HepG2 (cell line): Measurements from ENCODE around the gene VDR. TPM values are rescaled to one million over a fixed set of nuclear protein-coding genes. Genes with fewer than 3 reads are reported as not detected.

Source experiments
- ATAC-seq: fragments of 200-7000 bp; cut with Tn5 transposase; 3 replicates; pipeline ENCODE4 v1.9.1; 2020; ENCODE audit warnings: mild to moderate bottlenecking, moderate library complexity
- BruUV-seq: library from RNA; stranded (reverse); fragments of 400-500 nt; replicated peaks from 2 replicates; lab custom pipeline; 2021; lab: Mats Ljungman, UMichigan
- CTCF ChIA-PET: fragments of 300-600 bp; formaldehyde crosslinking; extraction: SDS; loops from one replicate; lab custom pipeline; 2021; ENCODE audit warnings: low total read pairs, inconsistent platforms, low intra/inter-chr PET ratio; lab: Yijun Ruan, JAX
- POLR2A ChIA-PET: fragments of 350-600 bp; sonication (Branson Sonifier 250); formaldehyde crosslinking; loops from one replicate; lab custom pipeline; 2020; ENCODE audit warnings: antibody characterized with exemption, inconsistent platforms; lab: Yijun Ruan, JAX
- DNase-seq: peaks from one replicate; pipeline ENCODE4 v3.0.0-alpha.2; 2015; ENCODE audit warnings: low spot score
- FAIRE-seq: peaks from 3 replicates; lab custom pipeline; 2011; peaks lifted over from hg19 to GRCh38; lab: Jason Lieb, UNC
- H2AFZ ChIP-seq: one replicate; pipeline ENCODE4 v1.6.1; 2011; ENCODE audit warnings: low read length, inconsistent platforms
- H3K27ac ChIP-seq: fragments of 300-600 bp; 3 replicates; pipeline ENCODE4 v1.8.0; 2011; ENCODE audit warnings: mixed run types, mild to moderate bottlenecking, mixed read lengths, low read length, inconsistent platforms; ENCODE audit not compliant: insufficient read depth; ENCODE audit errors: extremely low read length
- H3K27me3 ChIP-seq, 2 experiments: fragments of 200-600 bp in 1 of 2; 2 replicates in 1 of 2; 3 replicates in 1 of 2; pipeline versions ENCODE4 v1.6.0 to v1.8.0; 2011; ENCODE audit warnings: low read length in 2 of 2, mild to moderate bottlenecking in 2 of 2, moderate library complexity in 2 of 2, inconsistent platforms in 1 of 2; ENCODE audit not compliant: insufficient read depth in 2 of 2, control insufficient read depth in 1 of 2
- H3K36me3 ChIP-seq, 2 experiments: fragments of 200-600 bp in 1 of 2; replicated peaks in 1 of 2; 2 replicates in 1 of 2; 3 replicates in 1 of 2; pipeline versions ENCODE4 v1.5.1 to v1.8.0; 2011; ENCODE audit warnings: low read length in 2 of 2, inconsistent platforms in 1 of 2; ENCODE audit not compliant: insufficient read depth in 2 of 2, control insufficient read depth in 1 of 2
- H3K4me1 ChIP-seq: 2 replicates; pipeline ENCODE4 v1.5.1; 2012; ENCODE audit warnings: low read length, inconsistent platforms; ENCODE audit not compliant: insufficient read depth
- H3K4me2 ChIP-seq: 2 replicates; pipeline ENCODE4 v1.6.0; 2011; ENCODE audit warnings: low read depth, low read length, inconsistent platforms
- H3K4me3 ChIP-seq, 3 experiments: fragments of 200-600 bp in 1 of 3; sonication (generic), shearing (Covaris generic) in 1 of 3; replicated peaks in 1 of 3; 2 replicates each; pipeline ENCODE4 v1.5.1; 2011 to 2016; ENCODE audit warnings: low read length in 3 of 3, inconsistent platforms in 2 of 3, low read depth in 2 of 3, mild to moderate bottlenecking in 2 of 3, control low read depth in 1 of 3, mixed read lengths in 1 of 3; ENCODE audit not compliant: insufficient read depth in 1 of 3
- H3K79me2 ChIP-seq: one replicate; pipeline ENCODE4 v1.6.1; 2011; ENCODE audit warnings: low read length, inconsistent platforms; ENCODE audit not compliant: insufficient read depth
- H3K9ac ChIP-seq: 2 replicates; pipeline ENCODE4 v1.6.0; 2011; ENCODE audit warnings: mild to moderate bottlenecking, low read depth, low read length, inconsistent platforms; ENCODE audit not compliant: insufficient read depth
- H3K9me3 ChIP-seq: 2 replicates; pipeline ENCODE4 v1.5.1; 2012; ENCODE audit warnings: mild to moderate bottlenecking, low read length
- H4K20me1 ChIP-seq: 2 replicates; pipeline ENCODE4 v1.6.0; 2011; ENCODE audit warnings: inconsistent platforms, mild to moderate bottlenecking, low read length, moderate library complexity; ENCODE audit not compliant: insufficient read depth
- ARID2 ChIP-seq: sonication (generic); formaldehyde crosslinking; IDR thresholded peaks from 2 replicates; pipeline ENCODE4 v1.8.1; 2022; ENCODE audit warnings: mild to moderate bottlenecking, missing genetic modification reagents, borderline replicate concordance
- ATF7 ChIP-seq, 2 experiments: fragments of 450-650 bp in 1 of 2; sonication (generic) in 1 of 2; formaldehyde crosslinking in 1 of 2; IDR thresholded peaks; 2 replicates each; pipeline versions ENCODE4 v1.4.0 to v1.6.1; 2016 to 2020; ENCODE audit warnings: antibody characterized with exemption in 1 of 2, mild to moderate bottlenecking in 1 of 2, missing genetic modification reagents in 1 of 2
- HOXA3 ChIP-seq: sonication (generic); formaldehyde crosslinking; IDR thresholded peaks from 2 replicates; pipeline ENCODE4 v1.5.0; 2020; ENCODE audit warnings: missing genetic modification reagents
- MBD4 ChIP-seq: IDR thresholded peaks from 2 replicates; pipeline ENCODE4 v1.6.1; 2012; ENCODE audit warnings: low read length, inconsistent platforms, borderline replicate concordance
- TCF7L2 ChIP-seq: IDR thresholded peaks from 2 replicates; pipeline ENCODE4 v1.6.1; 2011; ENCODE audit warnings: mild to moderate bottlenecking, low read depth, low read length, moderate library complexity
- ZBTB42 ChIP-seq: sonication (generic); formaldehyde crosslinking; IDR thresholded peaks from 2 replicates; pipeline ENCODE4 v1.5.0; 2020; ENCODE audit warnings: mild to moderate bottlenecking, missing genetic modification reagents
- ZNF547 ChIP-seq: sonication (generic); formaldehyde crosslinking; IDR thresholded peaks from 2 replicates; pipeline ENCODE4 v1.5.1; 2020; ENCODE audit warnings: mild to moderate bottlenecking, missing genetic modification reagents
- WGBS: methylation state at CpG from one replicate; pipeline ENCODE4 v1.1.6; 2017; ENCODE audit warnings: low lambda C conversion rate; 5-methylcytosine and 5-hydroxymethylcytosine counted together
- in situ Hi-C: cut with HindIII; loops from 2 replicates; pipeline ENCODE4 v1.10.0; 2017; ENCODE audit warnings: low pct_unique_long_range_greater_than_20kb; ENCODE audit not compliant: extremely low pct_ligation_motif_present
- intact Hi-C: fragments of 100-400 bp; cut with micrococcal nuclease; formaldehyde crosslinking; loops from one replicate; pipeline ENCODE4 v1.10.0; 2022; ENCODE audit not compliant: unreplicated experiment
- polyA plus RNA-seq, 8 experiments: library from polyadenylated mRNA; depleted of rRNA in 3 of 8; stranded (reverse) in 7 of 8; unstranded in 1 of 8; fragments of >200 nt; fragmentation: Illumina TruSeq in 4 of 8; extraction: Trizol in 4 of 8; gene quantifications; 2 replicates each; pipeline versions ENCODE4 v1.2.1 to v1.2.3, GENCODE V29; 2011 to 2016; ENCODE audit warnings: low read depth in 4 of 8, missing spikeins in 1 of 8, mixed read lengths in 1 of 8; ENCODE audit not compliant: insufficient read depth in 1 of 8
- total RNA-seq, 5 experiments: library from RNA; depleted of rRNA; stranded (reverse); fragments of >200 nt; fragmentation: Illumina TruSeq; extraction: Trizol; gene quantifications; 2 replicates each; pipeline ENCODE4 v1.2.3, GENCODE V29; 2016; ENCODE audit warnings: low read depth in 1 of 5
- TF ChIP-seq, protein P1 (sequence below): sonication (generic); formaldehyde crosslinking; IDR thresholded peaks from 2 replicates; pipeline ENCODE4 v1.4.0; 2020; ENCODE audit warnings: missing genetic modification reagents
- TF ChIP-seq, protein P2 (sequence below): sonication (generic); formaldehyde crosslinking; IDR thresholded peaks from 2 replicates; pipeline ENCODE4 v1.4.0; 2020; ENCODE audit warnings: mild to moderate bottlenecking, missing genetic modification reagents
- TF ChIP-seq, protein P3 (sequence below): sonication (generic); IDR thresholded peaks from 2 replicates; pipeline ENCODE4 v1.6.1; 2016; ENCODE audit warnings: low read depth, borderline replicate concordance
- TF ChIP-seq, protein P4 (sequence below): sonication (generic); formaldehyde crosslinking; IDR thresholded peaks from 2 replicates; pipeline ENCODE4 v1.4.0; 2020; ENCODE audit warnings: mild to moderate bottlenecking, missing genetic modification reagents
- TF ChIP-seq, protein P5 (sequence below): sonication (generic); formaldehyde crosslinking; conservative IDR thresholded peaks from 2 replicates; pipeline ENCODE4 v1.5.0; 2020; ENCODE audit warnings: missing genetic modification reagents
- TF ChIP-seq, protein P6 (sequence below): sonication (generic); formaldehyde crosslinking; IDR thresholded peaks from 2 replicates; pipeline ENCODE4 v1.4.0; 2020; ENCODE audit warnings: missing genetic modification reagents

The VDR gene
- total and polyA plus RNA-seq, 2 of the 13 experiments (the other 11 are each of a cell fraction or from before 2014, with no cell fraction given) = 0.08 to 0.33 TPM

DNA sequence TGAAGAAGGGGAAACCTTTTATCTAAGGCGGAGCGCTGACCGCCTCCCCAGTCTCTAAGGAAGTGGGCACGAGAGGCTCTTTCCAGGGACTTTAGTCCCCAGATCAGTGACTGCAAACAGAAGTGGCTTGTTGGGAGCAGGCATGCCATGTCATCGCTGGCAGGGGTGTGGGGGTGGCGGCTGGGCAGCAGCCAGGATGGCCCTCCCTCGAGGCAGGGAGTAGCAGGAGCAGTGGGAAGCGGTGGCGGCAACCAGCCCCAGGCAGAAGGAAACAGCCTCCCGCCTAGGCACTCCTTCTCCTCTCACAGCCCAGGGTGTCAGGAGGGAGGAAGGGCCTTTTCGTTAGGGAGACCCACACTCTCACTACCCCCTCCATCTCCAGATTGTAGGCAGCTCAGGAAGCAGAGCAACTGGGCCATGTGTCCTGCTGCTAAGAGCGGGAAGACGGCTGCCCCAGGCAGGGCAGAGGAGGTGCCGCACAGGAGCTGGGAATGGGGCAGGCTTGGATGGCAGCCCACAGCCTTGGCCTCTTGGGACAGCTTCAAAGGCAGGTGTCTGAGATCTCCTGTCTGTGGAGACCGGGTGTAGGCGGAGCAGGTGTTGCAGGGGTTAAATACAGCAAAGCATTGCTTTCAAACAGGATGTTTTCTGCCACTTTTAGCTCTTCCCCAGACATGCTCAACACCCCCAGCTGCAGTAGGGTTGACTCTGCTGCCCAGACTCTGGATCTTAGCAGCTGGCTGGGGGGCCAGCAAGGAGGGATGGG, 21.8 kb downstream of the VDR start:
- peaks cover 34% of the 10 kb centered on the region for H3K4me1 ChIP-seq
- no peak overlapping the region for H3K9ac ChIP-seq
- CTCF ChIA-PET = no interaction called here
- in situ Hi-C loops (no loop called here), intact Hi-C loops (no loop called here)
- peaks cover 0 to 19% of the 10 kb centered on the region in 2 experiments; a peak in 2 of 5 replicates for H3K27me3 ChIP-seq
- H3K9me3 ChIP-seq = no peaks in the 10 kb centered on the region
- H3K4me2 ChIP-seq = peak overlapping the region; percentile 32
- FAIRE-seq = no peak
- H3K36me3 ChIP-seq = no peaks in the 10 kb centered on the region
- ATAC-seq = peak; percentile 64
- POLR2A ChIA-PET = no interaction called here
- H3K4me3 ChIP-seq = peak overlapping the region in 1 of 3 experiments; percentile 34; a peak in 1 of 6 replicates
- no peaks in the 10 kb centered on the region for H4K20me1 ChIP-seq
- no peaks in the 10 kb centered on the region for H3K79me2 ChIP-seq
- no TSS peak for BruUV-seq
- 56% methylated on average over 3 of the region's 16 CpGs for WGBS
- no peak overlapping the region for H3K27ac ChIP-seq
- no peak overlapping the region for H2AFZ ChIP-seq
- DNase-seq = no peak
- no peak for TF ChIP-seq HOXA3 (CRISPR knock-in tag)
- TF ChIP-seq, protein P1, sequence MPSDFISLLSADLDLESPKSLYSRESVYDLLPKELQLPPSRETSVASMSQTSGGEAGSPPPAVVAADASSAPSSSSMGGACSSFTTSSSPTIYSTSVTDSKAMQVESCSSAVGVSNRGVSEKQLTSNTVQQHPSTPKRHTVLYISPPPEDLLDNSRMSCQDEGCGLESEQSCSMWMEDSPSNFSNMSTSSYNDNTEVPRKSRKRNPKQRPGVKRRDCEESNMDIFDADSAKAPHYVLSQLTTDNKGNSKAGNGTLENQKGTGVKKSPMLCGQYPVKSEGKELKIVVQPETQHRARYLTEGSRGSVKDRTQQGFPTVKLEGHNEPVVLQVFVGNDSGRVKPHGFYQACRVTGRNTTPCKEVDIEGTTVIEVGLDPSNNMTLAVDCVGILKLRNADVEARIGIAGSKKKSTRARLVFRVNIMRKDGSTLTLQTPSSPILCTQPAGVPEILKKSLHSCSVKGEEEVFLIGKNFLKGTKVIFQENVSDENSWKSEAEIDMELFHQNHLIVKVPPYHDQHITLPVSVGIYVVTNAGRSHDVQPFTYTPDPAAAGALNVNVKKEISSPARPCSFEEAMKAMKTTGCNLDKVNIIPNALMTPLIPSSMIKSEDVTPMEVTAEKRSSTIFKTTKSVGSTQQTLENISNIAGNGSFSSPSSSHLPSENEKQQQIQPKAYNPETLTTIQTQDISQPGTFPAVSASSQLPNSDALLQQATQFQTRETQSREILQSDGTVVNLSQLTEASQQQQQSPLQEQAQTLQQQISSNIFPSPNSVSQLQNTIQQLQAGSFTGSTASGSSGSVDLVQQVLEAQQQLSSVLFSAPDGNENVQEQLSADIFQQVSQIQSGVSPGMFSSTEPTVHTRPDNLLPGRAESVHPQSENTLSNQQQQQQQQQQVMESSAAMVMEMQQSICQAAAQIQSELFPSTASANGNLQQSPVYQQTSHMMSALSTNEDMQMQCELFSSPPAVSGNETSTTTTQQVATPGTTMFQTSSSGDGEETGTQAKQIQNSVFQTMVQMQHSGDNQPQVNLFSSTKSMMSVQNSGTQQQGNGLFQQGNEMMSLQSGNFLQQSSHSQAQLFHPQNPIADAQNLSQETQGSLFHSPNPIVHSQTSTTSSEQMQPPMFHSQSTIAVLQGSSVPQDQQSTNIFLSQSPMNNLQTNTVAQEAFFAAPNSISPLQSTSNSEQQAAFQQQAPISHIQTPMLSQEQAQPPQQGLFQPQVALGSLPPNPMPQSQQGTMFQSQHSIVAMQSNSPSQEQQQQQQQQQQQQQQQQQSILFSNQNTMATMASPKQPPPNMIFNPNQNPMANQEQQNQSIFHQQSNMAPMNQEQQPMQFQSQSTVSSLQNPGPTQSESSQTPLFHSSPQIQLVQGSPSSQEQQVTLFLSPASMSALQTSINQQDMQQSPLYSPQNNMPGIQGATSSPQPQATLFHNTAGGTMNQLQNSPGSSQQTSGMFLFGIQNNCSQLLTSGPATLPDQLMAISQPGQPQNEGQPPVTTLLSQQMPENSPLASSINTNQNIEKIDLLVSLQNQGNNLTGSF = no peak
- no peak for TF ChIP-seq ATF7 (IDR thresholded peaks at IDR 0.05)
- TF ChIP-seq ATF7 (CRISPR knock-in tag; IDR thresholded peaks at IDR 0.05) = no peak
- TF ChIP-seq, protein P2, sequence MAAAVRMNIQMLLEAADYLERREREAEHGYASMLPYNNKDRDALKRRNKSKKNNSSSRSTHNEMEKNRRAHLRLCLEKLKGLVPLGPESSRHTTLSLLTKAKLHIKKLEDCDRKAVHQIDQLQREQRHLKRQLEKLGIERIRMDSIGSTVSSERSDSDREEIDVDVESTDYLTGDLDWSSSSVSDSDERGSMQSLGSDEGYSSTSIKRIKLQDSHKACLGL = 0 out of 2 replicates have a peak, but pooled peaks have one; percentile 30
- no peak for TF ChIP-seq ZNF547 (CRISPR knock-in tag)
- TF ChIP-seq, protein P3, sequence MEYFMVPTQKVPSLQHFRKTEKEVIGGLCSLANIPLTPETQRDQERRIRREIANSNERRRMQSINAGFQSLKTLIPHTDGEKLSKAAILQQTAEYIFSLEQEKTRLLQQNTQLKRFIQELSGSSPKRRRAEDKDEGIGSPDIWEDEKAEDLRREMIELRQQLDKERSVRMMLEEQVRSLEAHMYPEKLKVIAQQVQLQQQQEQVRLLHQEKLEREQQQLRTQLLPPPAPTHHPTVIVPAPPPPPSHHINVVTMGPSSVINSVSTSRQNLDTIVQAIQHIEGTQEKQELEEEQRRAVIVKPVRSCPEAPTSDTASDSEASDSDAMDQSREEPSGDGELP = no peak
- TF ChIP-seq ZBTB42 (CRISPR knock-in tag) = no peak
- TF ChIP-seq, protein P4, sequence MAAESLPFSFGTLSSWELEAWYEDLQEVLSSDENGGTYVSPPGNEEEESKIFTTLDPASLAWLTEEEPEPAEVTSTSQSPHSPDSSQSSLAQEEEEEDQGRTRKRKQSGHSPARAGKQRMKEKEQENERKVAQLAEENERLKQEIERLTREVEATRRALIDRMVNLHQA (CRISPR knock-in tag) = no peak
- no peak for TF ChIP-seq ARID2
- no peak for TF ChIP-seq TCF7L2
- TF ChIP-seq, protein P5, sequence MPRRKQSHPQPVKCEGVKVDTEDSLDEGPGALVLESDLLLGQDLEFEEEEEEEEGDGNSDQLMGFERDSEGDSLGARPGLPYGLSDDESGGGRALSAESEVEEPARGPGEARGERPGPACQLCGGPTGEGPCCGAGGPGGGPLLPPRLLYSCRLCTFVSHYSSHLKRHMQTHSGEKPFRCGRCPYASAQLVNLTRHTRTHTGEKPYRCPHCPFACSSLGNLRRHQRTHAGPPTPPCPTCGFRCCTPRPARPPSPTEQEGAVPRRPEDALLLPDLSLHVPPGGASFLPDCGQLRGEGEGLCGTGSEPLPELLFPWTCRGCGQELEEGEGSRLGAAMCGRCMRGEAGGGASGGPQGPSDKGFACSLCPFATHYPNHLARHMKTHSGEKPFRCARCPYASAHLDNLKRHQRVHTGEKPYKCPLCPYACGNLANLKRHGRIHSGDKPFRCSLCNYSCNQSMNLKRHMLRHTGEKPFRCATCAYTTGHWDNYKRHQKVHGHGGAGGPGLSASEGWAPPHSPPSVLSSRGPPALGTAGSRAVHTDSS (CRISPR knock-in tag) = no peak
- TF ChIP-seq, protein P6, sequence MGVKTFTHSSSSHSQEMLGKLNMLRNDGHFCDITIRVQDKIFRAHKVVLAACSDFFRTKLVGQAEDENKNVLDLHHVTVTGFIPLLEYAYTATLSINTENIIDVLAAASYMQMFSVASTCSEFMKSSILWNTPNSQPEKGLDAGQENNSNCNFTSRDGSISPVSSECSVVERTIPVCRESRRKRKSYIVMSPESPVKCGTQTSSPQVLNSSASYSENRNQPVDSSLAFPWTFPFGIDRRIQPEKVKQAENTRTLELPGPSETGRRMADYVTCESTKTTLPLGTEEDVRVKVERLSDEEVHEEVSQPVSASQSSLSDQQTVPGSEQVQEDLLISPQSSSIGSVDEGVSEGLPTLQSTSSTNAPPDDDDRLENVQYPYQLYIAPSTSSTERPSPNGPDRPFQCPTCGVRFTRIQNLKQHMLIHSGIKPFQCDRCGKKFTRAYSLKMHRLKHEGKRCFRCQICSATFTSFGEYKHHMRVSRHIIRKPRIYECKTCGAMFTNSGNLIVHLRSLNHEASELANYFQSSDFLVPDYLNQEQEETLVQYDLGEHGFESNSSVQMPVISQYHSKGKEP (CRISPR knock-in tag) = no peak
- TF ChIP-seq MBD4 = no peak
